Measurements from ENCODE around the gene UFD1. TPM values are rescaled to one million over a fixed set of nuclear protein-coding genes. Genes with fewer than 3 reads are reported as not detected.

Gene UFD1
- total RNA-seq, 2 experiments from 2014 or later, result 71.1 to 79.3 TPM

- DNase-seq, result no peak
- Mint-ChIP-seq H3K27ac (no peak overlapping the region), H3K36me3 (peaks cover 49% of the 10 kb centered on the region), H3K4me1 (peaks cover 12% of the 10 kb centered on the region), H3K27me3 (no peaks in the 10 kb centered on the region), H3K4me3 (no peak overlapping the region), H3K9me3 (no peaks in the 10 kb centered on the region)
Observed at GRCh38 chr22:19494001-19494560, 15.1 kb upstream of the UFD1 start.

- DNase-seq, result no peak
- Mint-ChIP-seq H3K4me3 (no peak overlapping the region), H3K9me3 (no peaks in the 10 kb centered on the region), H3K36me3 (peaks cover 54% of the 10 kb centered on the region), H3K27me3 (no peaks in the 10 kb centered on the region), H3K27ac (peak overlapping the region; percentile 37), H3K4me1 (peaks cover 12% of the 10 kb centered on the region)
Observed at GRCh38 chr22:19492504-19493174, 13.6 kb upstream of the UFD1 start.

GRCh38 chr22:19490628-19491230 is 11.7 kb upstream of the UFD1 start:
- Mint-ChIP-seq H3K36me3 (peaks cover 49% of the 10 kb centered on the region), H3K4me1 (peaks cover 12% of the 10 kb centered on the region), H3K4me3 (no peak overlapping the region), H3K27ac (no peak overlapping the region), H3K9me3 (no peaks in the 10 kb centered on the region), H3K27me3 (no peaks in the 10 kb centered on the region)
- DNase-seq, result no peak

- no peak for DNase-seq
- Mint-ChIP-seq H3K27ac (no peak overlapping the region), H3K27me3 (no peaks in the 10 kb centered on the region), H3K9me3 (no peaks in the 10 kb centered on the region), H3K36me3 (peaks cover 52% of the 10 kb centered on the region), H3K4me3 (no peak overlapping the region), H3K4me1 (peaks cover 12% of the 10 kb centered on the region)
Observed at GRCh38 chr22:19488884-19489843, 10.2 kb upstream of the UFD1 start.

- Mint-ChIP-seq H3K36me3 (peaks cover 53% of the 10 kb centered on the region), H3K4me1 (peaks cover 12% of the 10 kb centered on the region), H3K27ac (no peak overlapping the region), H3K9me3 (no peaks in the 10 kb centered on the region), H3K4me3 (no peak overlapping the region), H3K27me3 (no peaks in the 10 kb centered on the region)
- no peak for DNase-seq
Observed at GRCh38 chr22:19488285-19488684, 9.3 kb upstream of the UFD1 start.

GRCh38 chr22:19483481-19484244 is 4.7 kb upstream of the UFD1 start:
- Mint-ChIP-seq H3K9me3 (no peaks in the 10 kb centered on the region), H3K36me3 (peaks cover 45% of the 10 kb centered on the region), H3K4me1 (peaks cover 7% of the 10 kb centered on the region), H3K27me3 (no peaks in the 10 kb centered on the region), H3K4me3 (no peak overlapping the region), H3K27ac (no peak overlapping the region)
- DNase-seq, result no peak

DNA sequence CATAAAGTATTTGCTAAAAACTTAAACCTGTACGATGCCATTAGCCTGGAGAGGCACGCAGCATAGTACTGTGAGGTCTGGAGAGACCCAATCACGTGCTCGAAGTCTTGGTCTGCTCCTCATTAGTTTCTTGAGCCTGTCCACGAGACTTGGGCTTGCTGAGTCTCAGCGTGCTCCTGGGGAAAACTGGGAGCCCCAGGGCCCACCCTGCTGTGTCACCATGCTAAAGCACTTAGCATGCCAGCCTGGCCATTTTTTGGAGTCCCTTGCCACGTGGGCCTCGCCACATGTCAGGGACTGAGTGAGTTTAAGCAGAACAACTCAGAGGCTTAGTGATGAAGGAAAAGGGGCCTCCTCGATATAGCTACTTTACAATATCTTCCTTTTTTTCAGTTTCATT is 3.3 kb upstream of the UFD1 start:
- DNase-seq, result no peak
- H3K9me3 Mint-ChIP-seq, result no peaks in the 10 kb centered on the region
- H3K36me3 Mint-ChIP-seq, result peaks cover 38% of the 10 kb centered on the region
- H3K4me1 Mint-ChIP-seq, result peaks cover 11% of the 10 kb centered on the region
- no peaks in the 10 kb centered on the region for H3K27me3 Mint-ChIP-seq
- H3K4me3 Mint-ChIP-seq, result no peak overlapping the region
- no peak overlapping the region for H3K27ac Mint-ChIP-seq

- Mint-ChIP-seq H3K27ac (peak overlapping the region; percentile 99), H3K36me3 (peaks cover 33% of the 10 kb centered on the region)
Observed at GRCh38 chr22:19480789-19481188, 1.8 kb upstream of the UFD1 start.

GRCh38 chr22:19480173-19480568 is 1.2 kb upstream of the UFD1 start:
- no peaks in the 10 kb centered on the region for H3K27me3 Mint-ChIP-seq
- peaks cover 33% of the 10 kb centered on the region for H3K36me3 Mint-ChIP-seq
- peaks cover 23% of the 10 kb centered on the region for H3K4me1 Mint-ChIP-seq
- DNase-seq, result peak; percentile 36
- H3K4me3 Mint-ChIP-seq, result peak overlapping the region; percentile 99
- no peaks in the 10 kb centered on the region for H3K9me3 Mint-ChIP-seq
- H3K27ac Mint-ChIP-seq, result peak overlapping the region; percentile 99

More at GRCh38 chr22:19480789-19481188, 1.8 kb upstream of the UFD1 start:
- Mint-ChIP-seq H3K4me1 (peaks cover 21% of the 10 kb centered on the region), H3K4me3 (peak overlapping the region; percentile 99), H3K9me3 (no peaks in the 10 kb centered on the region), H3K27me3 (no peaks in the 10 kb centered on the region)
- no peak for DNase-seq

- Mint-ChIP-seq H3K36me3 (peaks cover 27% of the 10 kb centered on the region), H3K4me1 (peaks cover 23% of the 10 kb centered on the region), H3K27ac (peak within 1 kb of the TSS; percentile 99), H3K4me3 (peak within 1 kb of the TSS; percentile 99), H3K27me3 (no peaks in the 10 kb centered on the region), H3K9me3 (no peaks in the 10 kb centered on the region)
- DNase-seq, result peak; percentile 91
Observed at GRCh38 chr22:19479355-19480172, 571 bp upstream of the UFD1 start, which contains the start of gene CDC45. Gene CDC45 (plus strand): TSS chr22:19479920. CDS start chr22:19479969, 49 bp downstream.

DNA sequence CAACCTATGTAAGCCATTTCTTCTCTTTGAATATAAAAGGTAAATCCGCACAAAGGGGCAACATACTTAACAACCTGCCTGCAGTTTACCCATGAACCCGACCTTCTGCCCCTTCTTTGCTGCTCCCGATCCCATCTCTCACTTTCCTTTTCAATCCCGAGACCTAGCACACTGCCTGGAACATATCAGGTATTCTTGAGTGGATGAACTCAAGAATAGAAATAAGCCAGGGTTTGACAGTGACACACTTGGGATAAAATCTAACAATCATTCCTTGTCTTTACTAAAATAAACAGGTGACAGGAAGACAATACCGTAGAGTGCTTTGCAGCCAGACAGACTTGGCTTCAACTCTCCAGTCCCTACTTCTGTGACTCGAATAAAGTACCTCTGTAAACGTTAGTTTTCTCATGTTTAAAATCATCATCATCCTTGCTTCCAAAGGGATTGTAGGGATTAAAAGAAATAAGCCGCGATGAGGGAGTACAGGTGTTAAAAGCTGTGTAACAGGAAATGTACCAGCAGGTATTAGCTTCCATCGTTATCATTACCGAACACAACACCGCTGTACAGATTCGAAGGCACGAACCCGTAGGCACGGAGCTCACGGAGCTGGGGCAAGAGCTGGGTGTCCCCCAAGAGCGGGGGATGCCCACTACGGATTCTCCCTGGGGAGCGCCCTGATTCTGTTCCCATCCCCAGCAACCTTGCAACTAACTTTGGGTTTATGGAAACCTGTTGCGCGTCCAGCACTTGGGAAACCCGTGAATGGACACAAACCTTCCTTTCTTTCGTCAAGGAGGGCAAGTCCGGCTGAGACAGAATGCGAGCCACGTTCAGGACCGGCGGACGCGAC is 720 bp downstream of the UFD1 start:
- Mint-ChIP-seq H3K27ac (peak overlapping the region; percentile 69), H3K9me3 (no peaks in the 10 kb centered on the region), H3K4me1 (peaks cover 26% of the 10 kb centered on the region), H3K36me3 (peaks cover 24% of the 10 kb centered on the region), H3K27me3 (no peaks in the 10 kb centered on the region), H3K4me3 (peak overlapping the region; percentile 99)
- DNase-seq, result peak; percentile 15

DNA sequence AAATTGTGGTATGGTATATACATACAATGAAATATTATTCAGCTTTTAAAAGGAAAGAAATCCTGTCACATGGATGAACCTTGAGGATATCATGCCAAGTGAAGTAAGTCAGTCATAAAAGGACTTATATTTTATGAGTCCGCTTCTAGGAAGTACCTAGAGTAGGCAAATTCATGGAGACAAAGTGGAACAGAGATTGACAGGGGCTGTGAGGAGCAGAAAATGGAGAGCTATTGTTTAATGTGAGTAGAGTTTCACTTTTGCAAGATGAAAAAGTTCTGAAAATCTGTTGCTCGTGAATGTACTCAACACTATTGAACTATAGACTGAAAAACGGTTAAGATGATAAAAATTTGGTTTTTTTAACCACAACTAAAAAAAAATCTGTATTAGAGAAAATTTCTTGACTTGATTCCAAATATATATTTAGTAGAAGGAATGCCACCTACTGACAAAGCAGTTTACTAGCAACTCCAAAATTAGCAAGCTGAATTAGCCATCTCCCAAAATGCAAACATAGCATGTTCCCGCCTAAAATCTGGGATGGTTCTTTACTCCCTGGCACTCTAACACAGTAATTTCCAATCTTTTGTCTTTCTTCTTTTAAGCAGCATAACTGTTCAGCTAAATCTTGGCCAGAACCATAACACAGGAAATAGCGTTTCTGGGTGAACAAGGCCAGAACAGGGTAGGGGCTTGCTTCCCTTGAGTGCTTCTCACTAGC is 1.5 kb downstream of the UFD1 start:
- H3K27ac Mint-ChIP-seq, result peak overlapping the region; percentile 69
- peaks cover 21% of the 10 kb centered on the region for H3K36me3 Mint-ChIP-seq
- H3K4me1 Mint-ChIP-seq, result peaks cover 26% of the 10 kb centered on the region
- H3K9me3 Mint-ChIP-seq, result no peaks in the 10 kb centered on the region
- DNase-seq, result no peak
- no peaks in the 10 kb centered on the region for H3K27me3 Mint-ChIP-seq
- peak overlapping the region; percentile 99 for H3K4me3 Mint-ChIP-seq

Data from activated naive CD8-positive, alpha-beta T cell treated with anti-CD3 and anti-CD28 coated beads for 36 hours (primary cell).